H1 (cell line): ENCODE results near the gene DCUN1D2. TPM values are rescaled to one million over a fixed set of nuclear protein-coding genes. Genes with fewer than 3 reads are reported as not detected.

Experiments
- CTCF ChIA-PET: fragments of 300-600 bp; sonication (Branson Sonifier 250); formaldehyde crosslinking; loops from one replicate; lab custom pipeline; 2021; ENCODE audit not compliant: partially characterized antibody; lab: Charles Lee
- POLR2A ChIA-PET: fragments of 300-600 bp; sonication (Branson Sonifier 250); formaldehyde crosslinking; loops from one replicate; lab custom pipeline; 2021; ENCODE audit warnings: inconsistent platforms; ENCODE audit not compliant: partially characterized antibody; lab: Charles Lee
- DNase-seq, 2 experiments: peaks; one replicate each; pipeline versions ENCODE4 v3.0.0 to v3.0.0-alpha.2; 2010 to 2022; ENCODE audit warnings: low spot score in 2 of 2, low read depth in 1 of 2, mixed read lengths in 1 of 2
- FAIRE-seq: peaks from 2 replicates; lab custom pipeline; 2011; peaks lifted over from hg19 to GRCh38; lab: Jason Lieb, UNC
- H2AFZ ChIP-seq: 2 replicates; pipeline ENCODE4 v1.8.1; 2012; ENCODE audit warnings: low read length, inconsistent platforms
- H2AK5ac ChIP-seq: 2 replicates; pipeline ENCODE4 v1.6.1; 2013; ENCODE audit warnings: low read depth, low read length
- H2BK120ac ChIP-seq: replicated peaks from 2 replicates; pipeline ENCODE3; 2013; ENCODE audit warnings: low read depth, low read length, inconsistent platforms
- H2BK12ac ChIP-seq: 2 replicates; pipeline ENCODE4 v1.6.1; 2013; ENCODE audit warnings: low read depth, low read length
- H2BK15ac ChIP-seq: 2 replicates; pipeline ENCODE4 v1.6.1; 2013; ENCODE audit warnings: low read length
- H2BK20ac ChIP-seq: 2 replicates; pipeline ENCODE4 v1.6.1; 2013; ENCODE audit warnings: low read length
- H2BK5ac ChIP-seq: 2 replicates; pipeline ENCODE4 v1.6.1; 2013; ENCODE audit warnings: low read depth, low read length
- H3K14ac ChIP-seq: 2 replicates; pipeline ENCODE4 v1.6.1; 2013; ENCODE audit warnings: inconsistent platforms; ENCODE audit not compliant: insufficient read length
- H3K18ac ChIP-seq: 2 replicates; pipeline ENCODE4 v1.6.1; 2013; ENCODE audit warnings: low read length; ENCODE audit errors: extremely low read depth
- H3K23ac ChIP-seq: 2 replicates; pipeline ENCODE4 v1.6.1; 2013; ENCODE audit warnings: inconsistent platforms; ENCODE audit not compliant: insufficient read length
- H3K23me2 ChIP-seq: 2 replicates; pipeline ENCODE4 v1.6.1; 2013; ENCODE audit warnings: low read depth, low read length
- H3K27ac ChIP-seq: 2 replicates; pipeline ENCODE4 v1.6.1; 2011; ENCODE audit warnings: low read depth, low read length, inconsistent platforms
- H3K27me3 ChIP-seq, 4 experiments: replicated peaks in 1 of 4; 1 replicate in 1 of 4; 2 replicates in 3 of 4; pipeline versions ENCODE4 v1.6.1 to v1.8.1; 2011 to 2013; ENCODE audit warnings: low read length in 3 of 4, mild to moderate bottlenecking in 3 of 4, inconsistent platforms in 2 of 4, mixed read lengths in 2 of 4, moderate library complexity in 1 of 4; ENCODE audit not compliant: control insufficient read depth in 3 of 4, insufficient read depth in 3 of 4; ENCODE audit errors: extremely low read depth in 1 of 4
- H3K36me3 ChIP-seq, 4 experiments: 2 replicates each; pipeline versions ENCODE4 v1.6.1 to v1.8.1; 2011 to 2013; ENCODE audit warnings: mild to moderate bottlenecking in 4 of 4, low read length in 3 of 4, moderate library complexity in 2 of 4, control low read depth in 1 of 4, inconsistent platforms in 1 of 4; ENCODE audit not compliant: insufficient read depth in 4 of 4, control insufficient read depth in 2 of 4
- H3K4ac ChIP-seq: replicated peaks from 2 replicates; pipeline ENCODE3; 2013; ENCODE audit warnings: low read length, low read depth, mixed read lengths, inconsistent platforms; ENCODE audit not compliant: insufficient read length
- H3K4me1 ChIP-seq, 4 experiments: replicated peaks in 1 of 4; 1 replicate in 1 of 4; 2 replicates in 3 of 4; pipeline versions ENCODE4 v1.6.1 to v1.8.1; 2011 to 2013; ENCODE audit warnings: low read length in 3 of 4, inconsistent platforms in 2 of 4, mixed read lengths in 1 of 4; ENCODE audit not compliant: insufficient read depth in 4 of 4, control insufficient read depth in 3 of 4
- H3K4me2 ChIP-seq, 2 experiments: 2 replicates each; pipeline versions ENCODE4 v1.6.1 to v1.8.1; 2011 to 2013; ENCODE audit warnings: low read depth in 2 of 2, low read length in 2 of 2, control low read depth in 1 of 2, inconsistent platforms in 1 of 2, mild to moderate bottlenecking in 1 of 2; ENCODE audit not compliant: insufficient read depth in 1 of 2
- H3K4me3 ChIP-seq, 4 experiments: fragments of 200-600, 300-600 bp in 1 of 4; sonication (generic), shearing (Covaris generic), sonication (Bioruptor Twin) in 1 of 4; 2 replicates each; pipeline versions ENCODE4 v1.5.1 to v1.8.1; 2011 to 2016; ENCODE audit warnings: low read length in 4 of 4, low read depth in 3 of 4, control low read depth in 2 of 4, inconsistent platforms in 2 of 4, mild to moderate bottlenecking in 2 of 4, mixed read lengths in 1 of 4, moderate library complexity in 1 of 4; ENCODE audit not compliant: insufficient read depth in 2 of 4; ENCODE audit errors: extremely low read depth in 1 of 4
- H3K56ac ChIP-seq: replicated peaks from 2 replicates; pipeline ENCODE3; 2013; ENCODE audit warnings: low read depth, mild to moderate bottlenecking, mixed read lengths, low read length, inconsistent platforms; ENCODE audit not compliant: insufficient read length
- H3K79me1 ChIP-seq: 2 replicates; pipeline ENCODE4 v1.6.1; 2013; ENCODE audit warnings: low read depth, low read length, control low read depth
- H3K79me2 ChIP-seq, 2 experiments: 2 replicates each; pipeline versions ENCODE4 v1.6.1 to v1.8.1; 2012 to 2013; ENCODE audit warnings: low read length in 2 of 2, mild to moderate bottlenecking in 2 of 2, inconsistent platforms in 1 of 2; ENCODE audit not compliant: insufficient read depth in 2 of 2, control insufficient read depth in 1 of 2
- H3K9ac ChIP-seq, 4 experiments: replicated peaks in 1 of 4; 1 replicate in 1 of 4; 2 replicates in 3 of 4; pipeline versions ENCODE4 v1.6.1 to v1.8.1; 2011 to 2013; ENCODE audit warnings: low read depth in 3 of 4, low read length in 3 of 4, control low read depth in 2 of 4, mild to moderate bottlenecking in 2 of 4, moderate library complexity in 2 of 4, inconsistent platforms in 1 of 4; ENCODE audit errors: extremely low read depth in 1 of 4
- H3K9me3 ChIP-seq, 2 experiments: 2 replicates each; pipeline versions ENCODE4 v1.6.1 to v1.8.1; 2012 to 2013; ENCODE audit warnings: mild to moderate bottlenecking in 2 of 2, moderate library complexity in 2 of 2, control low read depth in 1 of 2, inconsistent platforms in 1 of 2, low read depth in 1 of 2, low read length in 1 of 2, mixed read lengths in 1 of 2; ENCODE audit not compliant: insufficient read depth in 2 of 2
- H4K20me1 ChIP-seq, 2 experiments: replicated peaks in 1 of 2; 2 replicates each; pipeline versions ENCODE3 to v1.8.1; 2011 to 2013; ENCODE audit warnings: inconsistent platforms in 2 of 2, low read length in 2 of 2, mild to moderate bottlenecking in 1 of 2; ENCODE audit not compliant: insufficient read depth in 2 of 2, control insufficient read depth in 1 of 2
- H4K5ac ChIP-seq: 2 replicates; pipeline ENCODE4 v1.6.1; 2013; ENCODE audit warnings: low read length, low read depth, mixed read lengths, inconsistent platforms; ENCODE audit not compliant: insufficient read length
- H4K8ac ChIP-seq: 2 replicates; pipeline ENCODE4 v1.8.0; 2013; ENCODE audit warnings: mild to moderate bottlenecking, moderate library complexity, low read length, inconsistent platforms; ENCODE audit not compliant: insufficient read depth; ENCODE audit errors: extremely low read depth
- H4K91ac ChIP-seq: replicated peaks from 2 replicates; pipeline ENCODE3; 2013; ENCODE audit warnings: low read length, mixed read lengths, inconsistent platforms; ENCODE audit not compliant: insufficient read length
- BCL11A ChIP-seq, 2 experiments: IDR thresholded peaks; one replicate each; pipeline ENCODE4 v1.6.1; 2011; ENCODE audit warnings: low read depth in 2 of 2, low read length in 2 of 2, mild to moderate bottlenecking in 2 of 2
- CBX8 ChIP-seq: fragments of 300-800, 300-1000 bp; sonication (generic); IDR thresholded peaks from 2 replicates; pipeline ENCODE4 v1.7.1; 2016; ENCODE audit warnings: low read depth, low read length, borderline replicate concordance
- CREB1 ChIP-seq: IDR thresholded peaks from 2 replicates; pipeline ENCODE4 v1.6.1; 2012; ENCODE audit warnings: inconsistent platforms
- CTBP2 ChIP-seq: IDR thresholded peaks from 2 replicates; pipeline ENCODE4 v1.7.0; 2011; ENCODE audit warnings: borderline replicate concordance, mild to moderate bottlenecking, moderate library complexity, mixed read lengths, low read length; ENCODE audit not compliant: insufficient read depth, insufficient read length
- EP300 ChIP-seq, 2 experiments: IDR thresholded peaks; 1 replicate in 1 of 2; 2 replicates in 1 of 2; pipeline ENCODE4 v1.6.1; 2011 to 2012; ENCODE audit warnings: low read depth in 2 of 2, low read length in 2 of 2, mild to moderate bottlenecking in 2 of 2, borderline replicate concordance in 1 of 2, inconsistent platforms in 1 of 2, moderate library complexity in 1 of 2
- EZH2 ChIP-seq: fragments of 200-600 bp; sonication (generic); IDR thresholded peaks from 2 replicates; pipeline ENCODE4 v1.7.1; 2012; ENCODE audit warnings: low read depth, mild to moderate bottlenecking, moderate library complexity, low read length, inconsistent platforms; ENCODE audit not compliant: severe bottlenecking
- NANOG ChIP-seq: IDR thresholded peaks from 2 replicates; pipeline ENCODE4 v1.6.1; 2011; ENCODE audit warnings: low read length, low read depth, mild to moderate bottlenecking, inconsistent platforms; ENCODE audit not compliant: insufficient read depth, poor library complexity, severe bottlenecking
- SAP30 ChIP-seq: fragments of 300-600 bp; sonication (generic); IDR thresholded peaks from 2 replicates; pipeline ENCODE4 v1.7.1; 2012; ENCODE audit warnings: low read length, moderate library complexity, mild to moderate bottlenecking, inconsistent platforms; ENCODE audit not compliant: insufficient read depth, insufficient replicate concordance
- TBP ChIP-seq: IDR thresholded peaks from 2 replicates; pipeline ENCODE4 v1.6.1; 2011; ENCODE audit warnings: low read depth, low read length, improper control_type of control experiment
- TCF12 ChIP-seq: IDR thresholded peaks from 2 replicates; pipeline ENCODE4 v1.6.1; 2011; ENCODE audit warnings: low read depth, mild to moderate bottlenecking, low read length
- TEAD4 ChIP-seq: IDR thresholded peaks from 2 replicates; pipeline ENCODE4 v1.6.1; 2012; ENCODE audit warnings: low read depth, low read length, inconsistent platforms, mixed read lengths
- ZNF274 ChIP-seq: IDR thresholded peaks from 2 replicates; pipeline ENCODE4 v1.7.0; 2012; ENCODE audit warnings: low read length, borderline replicate concordance; ENCODE audit errors: extremely low read depth
- WGBS, 2 experiments: shearing (Covaris generic) in 1 of 2; methylation state at CpG; one replicate each; pipeline versions ENCODE4 v1.1.6 to v1.1.7; 2013 to 2015; ENCODE audit warnings: low lambda C conversion rate in 2 of 2, mixed read lengths in 2 of 2, inconsistent platforms in 1 of 2, low coverage in 1 of 2, missing lambda C conversion rate in 1 of 2; ENCODE audit not compliant: insufficient replicate concordance in 2 of 2, insufficient coverage in 1 of 2, insufficient read length in 1 of 2; ENCODE audit errors: extremely low coverage in 1 of 2, missing lambda C conversion rate in 1 of 2; 5-methylcytosine and 5-hydroxymethylcytosine counted together
- polyA plus RNA-seq, 7 experiments: library from polyadenylated mRNA; depleted of rRNA in 3 of 7; stranded (reverse) in 5 of 7; unstranded in 2 of 7; fragments of >200 nt in 5 of 7; fragments of 200-250 nt in 2 of 7; gene quantifications; 1 replicate in 5 of 7; 2 replicates in 1 of 7; 4 replicates in 1 of 7; pipeline versions ENCODE4 v1.2.1 to v1.2.3, GENCODE V29; 2011 to 2013; ENCODE audit warnings: missing spikeins in 2 of 7, mixed read lengths in 2 of 7
- total RNA-seq: library from RNA; stranded (reverse); fragmentation: NEBNext Ultra II Directional; extraction: Animal tissue kit (Norgen Biotek cat#: 25700); gene quantifications from 2 replicates; pipeline ENCODE4 v1.2.1, GENCODE V29; 2021
- TF ChIP-seq, protein P1 (sequence below): IDR thresholded peaks from 2 replicates; pipeline ENCODE4 v1.6.1; 2012; ENCODE audit warnings: inconsistent platforms

Gene DCUN1D2
- total and polyA plus RNA-seq, 2 of the 8 experiments (the other 6 are each of a cell fraction or from before 2014, with no cell fraction given): 19.5 to 35.3 TPM

DNA sequence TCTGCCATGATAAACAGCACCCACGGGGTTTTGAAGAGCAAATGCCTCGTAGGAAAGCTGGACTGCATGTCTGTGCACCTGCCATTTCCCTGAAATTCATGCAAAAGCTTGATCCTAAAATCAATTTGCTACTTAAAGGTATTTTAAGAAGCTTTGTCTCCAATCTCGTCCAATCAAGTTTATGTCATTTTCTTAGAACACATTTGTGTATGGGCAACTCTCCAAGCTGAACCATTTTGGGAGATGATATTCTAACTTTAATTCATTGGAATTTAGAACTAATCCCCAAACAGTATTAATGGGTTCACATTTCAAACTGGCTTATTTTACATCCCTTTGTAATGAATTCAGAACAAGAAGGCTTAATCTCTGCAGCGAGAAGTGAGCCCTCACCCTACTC is 38.0 kb downstream of the DCUN1D2 start:
- Histone ChIP-seq H4K8ac (no peak overlapping the region), H3K23ac (no peak overlapping the region), H4K20me1 (peaks cover 2 to 15% of the 10 kb centered on the region in 2 experiments), H3K14ac (no peak overlapping the region), H2BK5ac (no peak overlapping the region), H3K23me2 (no peaks in the 10 kb centered on the region), H2BK15ac (no peak overlapping the region), H3K27me3 (no peaks in the 10 kb centered on the region), H3K4me3 (no peak overlapping the region), H3K79me1 (peaks cover 2% of the 10 kb centered on the region; the same call in 1 of the 2 replicates), H3K56ac (no peak overlapping the region), H2BK120ac (no peak overlapping the region), H2AK5ac (no peak overlapping the region), H3K4me2 (no peak overlapping the region), H3K4me1 (peaks cover 0 to 5% (median 0%) of the 10 kb centered on the region in 4 experiments; a peak in 2 of 7 replicates), H2BK12ac (no peak overlapping the region), H3K36me3 (peaks cover 6 to 19% (median 13%) of the 10 kb centered on the region in 4 experiments), H4K91ac (no peak overlapping the region), H3K27ac (no peak overlapping the region), H3K9me3 (no peaks in the 10 kb centered on the region), H3K4ac (no peak overlapping the region), H3K79me2 (no peaks in the 10 kb centered on the region), H2AFZ (no peak overlapping the region), H2BK20ac (no peak overlapping the region), H4K5ac (no peak overlapping the region), H3K9ac (no peak overlapping the region), H3K18ac (no peak overlapping the region)
- FAIRE-seq (no peak), DNase-seq (no peak)
- 86% methylated on average over 4 of the region's 4 CpGs; no CpG with 5 or more reads in 1 of the 2 experiments for WGBS, 2 experiments
- ChIA-PET POLR2A (interaction anchor here (0.9 to 1.8 kb wide), 4 partner anchors 32 to 128 kb away, joined by 3 to 8 read pairs (median 4); no protein-coding TSS in a partner anchor), CTCF (interaction anchor here (0.6 to 4.0 kb wide), 30 partner anchors 7 to 294 kb away, joined by 3 to 20 read pairs (median 5); partner anchors contain the start of genes GRTP1 and PROZ)
- TF ChIP-seq CTBP2 (no peak), TCF12 (no peak), CREB1 (no peak), CBX8 (no peak), EP300 (IDR thresholded peaks at IDR 0.05; ENCODE audit: borderline replicate concordance in 1 of 2, low read depth in 2 of 2, low read length in 2 of 2) (no peak), NANOG (no peak), TEAD4 (no peak), BCL11A (IDR thresholded peaks at IDR 0.05; ENCODE audit: low read depth in 2 of 2, low read length in 2 of 2) (no peak), TBP (no peak), SAP30 (no peak), EZH2 (no peak), ZNF274 (no peak)
- TF ChIP-seq, protein P1, sequence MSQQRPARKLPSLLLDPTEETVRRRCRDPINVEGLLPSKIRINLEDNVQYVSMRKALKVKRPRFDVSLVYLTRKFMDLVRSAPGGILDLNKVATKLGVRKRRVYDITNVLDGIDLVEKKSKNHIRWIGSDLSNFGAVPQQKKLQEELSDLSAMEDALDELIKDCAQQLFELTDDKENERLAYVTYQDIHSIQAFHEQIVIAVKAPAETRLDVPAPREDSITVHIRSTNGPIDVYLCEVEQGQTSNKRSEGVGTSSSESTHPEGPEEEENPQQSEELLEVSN: no peak
